T-helper 17 cell (primary cell): ENCODE measurements around the gene ITGA2B. TPM values are rescaled to one million over a fixed set of nuclear protein-coding genes. Genes with fewer than 3 reads are reported as not detected.

ENCODE experiments used
- total RNA-seq, 4 donors: library from RNA in 2 of 4; stranded (reverse) in 2 of 4; gene quantifications; one replicate each; pipeline ENCODE4 v1.2.3 and lab custom pipeline; 2022 to 2026

Gene ITGA2B
- total RNA-seq, 2 donors from 2014 or later: 8.9 to 297 TPM

Other genes starting within 250 kb of the ITGA2B start
- gene HROB, start 247.7 kb downstream of the ITGA2B start, total RNA-seq: 1 to 10 TPM; 2.6 to 5.7 TPM
- not detected for gene ASB16, start 218.9 kb downstream of the ITGA2B start, total RNA-seq
- gene TMUB2, start 202.7 kb downstream of the ITGA2B start, total RNA-seq: 10 to 100 TPM; 52.2 to 53.1 TPM
- 10 to 100 TPM; 97.1 to 97.5 TPM for gene ATXN7L3, start 189.8 kb downstream of the ITGA2B start, total RNA-seq
- gene UBTF, start 170.0 kb downstream of the ITGA2B start, total RNA-seq: 100 to 1,000 TPM; 121 to 140 TPM
- not detected for gene SLC4A1, start 121.5 kb downstream of the ITGA2B start, total RNA-seq
- gene RUNDC3A, start 81.0 kb downstream of the ITGA2B start, total RNA-seq: under 1 TPM; 0.37 to 0.55 TPM
- gene SLC25A39, start 64.8 kb downstream of the ITGA2B start, total RNA-seq: 10 to 100 TPM; 75.9 to 76.5 TPM
- 10 to 100 TPM; 31.7 to 47.7 TPM for gene GRN, start 44.3 kb downstream of the ITGA2B start, total RNA-seq
- under 1 TPM; 0.07 to 0.31 TPM for gene FAM171A2, start 25.8 kb downstream of the ITGA2B start, total RNA-seq
- gene GPATCH8, start 113.8 kb upstream of the ITGA2B start, total RNA-seq: 10 to 100 TPM; 63.4 to 79.6 TPM
- under 1 TPM in 1 of 2 donors, not detected in 1; 0.22 TPM for gene FZD2, start 167.8 kb upstream of the ITGA2B start, total RNA-seq